Measurements from ENCODE around the gene C1orf159. TPM values are rescaled to one million over a fixed set of nuclear protein-coding genes. Genes with fewer than 3 reads are reported as not detected.

C1orf159 gene
- polyA plus RNA-seq, 1 donor from 2014 or later: 31.5 TPM

DNA sequence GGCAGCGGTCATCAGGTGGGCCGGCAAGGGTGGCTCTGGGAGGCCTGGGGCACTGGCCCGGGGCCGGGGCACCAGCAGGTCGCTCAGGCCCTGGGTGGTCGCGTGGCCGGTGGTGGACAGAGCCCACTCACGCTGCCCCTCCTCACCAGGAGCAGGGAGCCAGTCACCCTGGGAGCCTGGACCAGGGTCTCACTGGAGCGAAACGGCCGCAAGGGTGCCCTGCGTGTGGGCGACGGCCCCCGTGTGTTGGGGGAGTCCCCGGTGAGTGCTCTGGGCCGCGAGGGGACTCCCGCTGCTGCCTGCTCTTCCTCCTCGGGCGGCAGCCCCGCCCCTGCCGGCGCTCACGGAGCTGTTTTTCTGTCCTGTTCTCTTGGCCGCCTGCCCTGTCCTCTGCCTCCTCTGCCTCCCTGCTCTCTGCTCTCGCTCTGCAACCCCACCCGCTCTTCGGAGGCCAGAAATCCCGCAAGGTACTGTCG lies 65.3 kb downstream of the C1orf159 start:
- TF ChIP-seq, protein P1, sequence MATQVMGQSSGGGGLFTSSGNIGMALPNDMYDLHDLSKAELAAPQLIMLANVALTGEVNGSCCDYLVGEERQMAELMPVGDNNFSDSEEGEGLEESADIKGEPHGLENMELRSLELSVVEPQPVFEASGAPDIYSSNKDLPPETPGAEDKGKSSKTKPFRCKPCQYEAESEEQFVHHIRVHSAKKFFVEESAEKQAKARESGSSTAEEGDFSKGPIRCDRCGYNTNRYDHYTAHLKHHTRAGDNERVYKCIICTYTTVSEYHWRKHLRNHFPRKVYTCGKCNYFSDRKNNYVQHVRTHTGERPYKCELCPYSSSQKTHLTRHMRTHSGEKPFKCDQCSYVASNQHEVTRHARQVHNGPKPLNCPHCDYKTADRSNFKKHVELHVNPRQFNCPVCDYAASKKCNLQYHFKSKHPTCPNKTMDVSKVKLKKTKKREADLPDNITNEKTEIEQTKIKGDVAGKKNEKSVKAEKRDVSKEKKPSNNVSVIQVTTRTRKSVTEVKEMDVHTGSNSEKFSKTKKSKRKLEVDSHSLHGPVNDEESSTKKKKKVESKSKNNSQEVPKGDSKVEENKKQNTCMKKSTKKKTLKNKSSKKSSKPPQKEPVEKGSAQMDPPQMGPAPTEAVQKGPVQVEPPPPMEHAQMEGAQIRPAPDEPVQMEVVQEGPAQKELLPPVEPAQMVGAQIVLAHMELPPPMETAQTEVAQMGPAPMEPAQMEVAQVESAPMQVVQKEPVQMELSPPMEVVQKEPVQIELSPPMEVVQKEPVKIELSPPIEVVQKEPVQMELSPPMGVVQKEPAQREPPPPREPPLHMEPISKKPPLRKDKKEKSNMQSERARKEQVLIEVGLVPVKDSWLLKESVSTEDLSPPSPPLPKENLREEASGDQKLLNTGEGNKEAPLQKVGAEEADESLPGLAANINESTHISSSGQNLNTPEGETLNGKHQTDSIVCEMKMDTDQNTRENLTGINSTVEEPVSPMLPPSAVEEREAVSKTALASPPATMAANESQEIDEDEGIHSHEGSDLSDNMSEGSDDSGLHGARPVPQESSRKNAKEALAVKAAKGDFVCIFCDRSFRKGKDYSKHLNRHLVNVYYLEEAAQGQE (IDR thresholded peaks at IDR 0.05; ENCODE audit: borderline replicate concordance): no peak
- TF ChIP-seq MXI1 (conservative IDR thresholded peaks at IDR 0.05; ENCODE audit: poor library complexity, severe bottlenecking): no peak
- TF ChIP-seq TAF1 (IDR thresholded peaks at IDR 0.05; ENCODE audit: low read depth): no peak
- no peak for TF ChIP-seq EP300 (conservative IDR thresholded peaks at IDR 0.05; ENCODE audit: poor library complexity, severe bottlenecking)
- no peak for TF ChIP-seq EZH2 (IDR thresholded peaks at IDR 0.05; ENCODE audit: borderline replicate concordance, insufficient read depth, low read length, poor library complexity, severe bottlenecking)
- TF ChIP-seq SMC3 (conservative IDR thresholded peaks at IDR 0.05; ENCODE audit: poor library complexity): no peak
- no peak for TF ChIP-seq RAD21 (conservative IDR thresholded peaks at IDR 0.05)
- TF ChIP-seq, protein P2, sequence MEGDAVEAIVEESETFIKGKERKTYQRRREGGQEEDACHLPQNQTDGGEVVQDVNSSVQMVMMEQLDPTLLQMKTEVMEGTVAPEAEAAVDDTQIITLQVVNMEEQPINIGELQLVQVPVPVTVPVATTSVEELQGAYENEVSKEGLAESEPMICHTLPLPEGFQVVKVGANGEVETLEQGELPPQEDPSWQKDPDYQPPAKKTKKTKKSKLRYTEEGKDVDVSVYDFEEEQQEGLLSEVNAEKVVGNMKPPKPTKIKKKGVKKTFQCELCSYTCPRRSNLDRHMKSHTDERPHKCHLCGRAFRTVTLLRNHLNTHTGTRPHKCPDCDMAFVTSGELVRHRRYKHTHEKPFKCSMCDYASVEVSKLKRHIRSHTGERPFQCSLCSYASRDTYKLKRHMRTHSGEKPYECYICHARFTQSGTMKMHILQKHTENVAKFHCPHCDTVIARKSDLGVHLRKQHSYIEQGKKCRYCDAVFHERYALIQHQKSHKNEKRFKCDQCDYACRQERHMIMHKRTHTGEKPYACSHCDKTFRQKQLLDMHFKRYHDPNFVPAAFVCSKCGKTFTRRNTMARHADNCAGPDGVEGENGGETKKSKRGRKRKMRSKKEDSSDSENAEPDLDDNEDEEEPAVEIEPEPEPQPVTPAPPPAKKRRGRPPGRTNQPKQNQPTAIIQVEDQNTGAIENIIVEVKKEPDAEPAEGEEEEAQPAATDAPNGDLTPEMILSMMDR (IDR thresholded peaks at IDR 0.05; ENCODE audit: poor library complexity, severe bottlenecking): no peak
- no peak for TF ChIP-seq POLR2AphosphoS5 (IDR thresholded peaks at IDR 0.05)

DNA sequence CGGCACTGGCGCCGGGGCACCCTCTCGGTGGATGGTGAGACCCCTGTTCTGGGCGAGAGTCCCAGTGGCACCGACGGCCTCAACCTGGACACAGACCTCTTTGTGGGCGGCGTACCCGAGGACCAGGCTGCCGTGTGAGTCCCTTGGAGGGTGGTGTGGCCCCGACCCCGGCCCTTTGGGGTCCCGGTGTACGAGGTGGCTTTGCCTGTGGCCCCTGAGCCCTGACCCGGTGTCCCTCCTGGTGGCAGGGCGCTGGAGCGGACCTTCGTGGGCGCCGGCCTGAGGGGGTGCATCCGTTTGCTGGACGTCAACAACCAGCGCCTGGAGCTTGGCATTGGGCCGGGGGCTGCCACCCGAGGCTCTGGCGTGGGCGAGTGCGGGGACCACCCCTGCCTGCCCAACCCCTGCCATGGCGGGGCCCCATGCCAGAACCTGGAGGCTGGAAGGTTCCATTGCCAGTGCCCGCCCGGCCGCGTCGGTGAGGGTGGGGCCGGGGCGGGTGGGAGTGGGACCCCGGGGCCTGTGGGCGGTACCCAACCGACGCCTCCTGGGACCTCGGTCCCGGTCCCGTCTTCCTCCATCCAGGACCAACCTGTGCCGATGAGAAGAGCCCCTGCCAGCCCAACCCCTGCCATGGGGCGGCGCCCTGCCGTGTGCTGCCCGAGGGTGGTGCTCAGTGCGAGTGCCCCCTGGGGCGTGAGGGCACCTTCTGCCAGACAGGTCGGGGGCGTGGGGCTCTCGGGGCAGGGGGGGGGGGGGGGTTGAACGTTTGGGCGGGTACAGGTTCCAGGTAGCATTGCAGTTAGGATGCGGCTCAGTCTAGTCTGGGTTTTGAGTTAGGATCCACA lies 66.3 kb downstream of the C1orf159 start:
- no peaks in the 10 kb centered on the region for H4K20me1 ChIP-seq (ENCODE audit: insufficient read depth)
- H3K9me3 ChIP-seq (ENCODE audit: low read length): no peaks in the 10 kb centered on the region
- H3K9ac ChIP-seq (ENCODE audit: low read length): no peak overlapping the region
- no peak overlapping the region for H3K4me2 ChIP-seq (ENCODE audit: low read length)
- no peaks in the 10 kb centered on the region for H3F3A ChIP-seq (ENCODE audit: insufficient read depth, low read length, poor library complexity, severe bottlenecking)
- TF ChIP-seq MXI1 (conservative IDR thresholded peaks at IDR 0.05; ENCODE audit: poor library complexity, severe bottlenecking) (no peak), RAD21 (conservative IDR thresholded peaks at IDR 0.05) (no peak)
- TF ChIP-seq, protein P1 (IDR thresholded peaks at IDR 0.05; ENCODE audit: borderline replicate concordance): no peak
- TF ChIP-seq, protein P2 (IDR thresholded peaks at IDR 0.05; ENCODE audit: poor library complexity, severe bottlenecking): no peak
- no peaks in the 10 kb centered on the region for H3K79me2 ChIP-seq (replicated peaks; ENCODE audit: insufficient read depth, low read length)
- no peaks in the 10 kb centered on the region for H3K36me3 ChIP-seq (ENCODE audit: insufficient read depth, low read length)
- no peak overlapping the region for H3K4me3 ChIP-seq (ENCODE audit: low read length)
- H3K9me2 ChIP-seq (ENCODE audit: insufficient read depth, low read length): no peaks in the 10 kb centered on the region
- no peaks in the 10 kb centered on the region for H3K27me3 ChIP-seq (ENCODE audit: insufficient read depth, low read depth, low read length)
- no peak overlapping the region for H3K27ac ChIP-seq (ENCODE audit: low read length)
- H2AFZ ChIP-seq (ENCODE audit: low read depth, low read length): no peak overlapping the region

More for the DNA sequence above, 65.3 kb downstream of the C1orf159 start:
- Histone ChIP-seq H3F3A (ENCODE audit: insufficient read depth, low read length, poor library complexity, severe bottlenecking) (no peaks in the 10 kb centered on the region), H3K9ac (ENCODE audit: low read length) (no peak overlapping the region), H3K27ac (ENCODE audit: low read length) (no peak overlapping the region), H3K9me3 (ENCODE audit: low read length) (no peaks in the 10 kb centered on the region), H4K20me1 (ENCODE audit: insufficient read depth) (no peaks in the 10 kb centered on the region), H3K4me3 (ENCODE audit: low read length) (no peak overlapping the region), H3K27me3 (ENCODE audit: insufficient read depth, low read depth, low read length) (no peaks in the 10 kb centered on the region), H3K79me2 (replicated peaks; ENCODE audit: insufficient read depth, low read length) (no peaks in the 10 kb centered on the region), H2AFZ (ENCODE audit: low read depth, low read length) (no peak overlapping the region), H3K4me2 (ENCODE audit: low read length) (no peak overlapping the region), H3K36me3 (ENCODE audit: insufficient read depth, low read length) (no peaks in the 10 kb centered on the region), H3K9me2 (ENCODE audit: insufficient read depth, low read length) (no peaks in the 10 kb centered on the region)

All from neural cell (in vitro differentiated cells).